Non-pigmented ciliary epithelial cell (primary cell): ENCODE measurements around the gene CORO7.
"Not testable (repeated sequence)": the region's sequence is repeated elsewhere in the genome, so short reads cannot be mapped to it uniquely, and the experiment has no call there.

Experiments
- DNase-seq: peaks from one replicate; pipeline ENCODE4 v3.0.0-alpha.2; 2010; ENCODE audit warnings: low read depth

The CORO7 gene

GRCh38 chr16:4402439-4403132, 13.8 kb downstream of the CORO7 start:
- no peak for DNase-seq

DNA sequence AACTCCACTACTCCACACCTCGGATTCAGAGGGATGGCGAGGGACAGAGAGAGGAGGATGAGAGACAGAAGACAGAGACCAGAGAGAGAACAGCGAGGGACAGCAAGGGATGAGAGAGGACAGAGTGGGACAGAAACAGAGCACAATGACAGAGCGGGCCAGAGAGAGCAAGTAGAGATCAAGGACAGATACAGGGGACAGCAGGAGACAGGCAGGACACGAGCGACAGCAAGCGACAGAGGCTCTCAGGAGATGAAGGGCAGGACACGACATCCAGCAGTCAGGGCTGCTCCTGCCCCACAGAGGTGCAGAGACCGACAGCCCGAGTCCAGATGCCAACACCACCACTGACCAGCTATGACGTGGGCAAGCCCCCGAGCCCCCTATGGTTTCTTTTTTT, 14.9 kb downstream of the CORO7 start:
- no peak for DNase-seq

- DNase-seq, result no peak
Measured at GRCh38 chr16:4401094-4401501, 15.3 kb downstream of the CORO7 start.

GRCh38 chr16:4399001-4399730, 17.2 kb downstream of the CORO7 start:
- DNase-seq, result no peak

GRCh38 chr16:4395055-4395726, 21.2 kb downstream of the CORO7 start:
- DNase-seq, result no peak

DNA sequence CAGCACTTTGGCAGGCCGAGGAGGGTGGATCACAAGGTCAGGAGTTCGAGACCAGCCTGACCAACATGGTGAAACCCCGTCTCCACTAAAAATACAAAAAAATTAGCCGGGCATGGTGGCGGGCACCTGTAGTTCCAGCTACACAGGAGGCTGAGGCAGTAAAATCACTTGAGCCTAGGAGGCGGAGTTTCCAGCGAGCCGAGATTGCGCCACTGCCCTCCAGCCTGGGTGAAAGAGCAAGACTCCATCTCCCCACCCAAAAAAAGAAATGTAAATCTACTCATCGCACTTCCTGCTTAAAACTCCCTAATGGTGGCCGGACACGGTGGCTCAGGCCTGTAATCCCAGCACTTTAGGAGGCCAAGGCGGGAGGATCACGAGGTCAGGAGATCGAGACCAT, 22.5 kb downstream of the CORO7 start:
- DNase-seq, result not testable (repeated sequence)

DNA sequence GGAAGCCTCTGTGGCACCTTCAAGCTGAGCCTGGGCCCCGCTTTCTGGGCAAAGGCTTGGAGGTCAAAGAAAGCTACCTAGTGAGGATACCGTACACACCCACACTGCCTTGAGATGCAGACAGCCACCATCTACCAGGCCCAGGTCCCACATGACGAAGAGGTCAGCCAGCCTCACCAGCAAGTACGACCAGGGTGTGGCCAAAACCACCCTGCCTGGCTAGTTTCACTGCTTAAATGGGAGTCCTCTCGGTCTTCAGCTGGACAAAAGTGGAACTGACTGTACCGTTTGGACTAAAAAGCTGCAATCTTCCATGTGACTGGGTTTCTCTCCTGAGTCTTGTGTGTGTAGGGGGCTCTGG, 23.2 kb downstream of the CORO7 start:
- no peak for DNase-seq

DNA sequence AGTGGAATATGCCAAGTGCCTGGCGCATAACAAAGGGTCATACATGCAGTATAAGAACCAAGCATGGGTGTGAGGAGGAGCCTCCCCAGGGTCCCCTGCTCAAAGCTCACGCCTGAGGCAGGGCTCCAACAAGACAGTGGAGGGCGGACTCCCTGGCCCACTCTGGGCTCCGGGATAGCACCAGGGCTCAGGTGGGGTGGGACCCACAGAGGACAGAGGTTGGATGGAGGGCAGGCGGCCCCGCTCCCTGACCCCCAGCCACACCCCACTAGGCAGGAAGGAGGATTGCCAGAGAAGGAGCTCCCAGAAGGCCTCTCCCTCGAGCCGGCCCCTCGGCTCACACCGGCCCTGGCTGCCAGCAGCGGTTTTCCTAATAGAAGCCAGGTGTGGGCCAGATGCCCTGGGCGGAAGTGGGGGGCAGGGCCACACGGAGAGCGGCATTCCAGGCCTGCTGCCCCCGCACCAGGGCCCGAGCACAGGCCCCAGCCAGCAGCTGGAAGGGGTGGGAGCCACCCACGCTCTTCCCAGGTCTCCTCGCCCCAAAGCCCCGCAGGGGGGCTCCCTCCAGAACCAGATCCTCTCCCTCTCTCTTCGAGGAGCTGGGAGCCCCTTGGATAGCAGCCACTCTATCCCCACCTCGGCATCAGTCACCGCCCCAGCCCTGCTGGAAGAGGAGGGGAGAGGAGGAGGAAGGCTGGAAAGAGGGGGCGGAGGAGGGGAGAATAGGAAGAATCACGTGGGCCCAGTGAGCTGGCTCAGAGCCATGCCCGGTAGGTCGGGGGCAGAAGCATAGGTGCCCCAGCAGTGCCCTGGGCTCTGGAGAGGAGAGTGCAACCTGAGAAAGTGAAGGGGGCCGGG, 23.8 kb downstream of the CORO7 start:
- DNase-seq, result no peak

GRCh38 chr16:4391631-4392381, 24.6 kb downstream of the CORO7 start:
- DNase-seq, result no peak

DNA sequence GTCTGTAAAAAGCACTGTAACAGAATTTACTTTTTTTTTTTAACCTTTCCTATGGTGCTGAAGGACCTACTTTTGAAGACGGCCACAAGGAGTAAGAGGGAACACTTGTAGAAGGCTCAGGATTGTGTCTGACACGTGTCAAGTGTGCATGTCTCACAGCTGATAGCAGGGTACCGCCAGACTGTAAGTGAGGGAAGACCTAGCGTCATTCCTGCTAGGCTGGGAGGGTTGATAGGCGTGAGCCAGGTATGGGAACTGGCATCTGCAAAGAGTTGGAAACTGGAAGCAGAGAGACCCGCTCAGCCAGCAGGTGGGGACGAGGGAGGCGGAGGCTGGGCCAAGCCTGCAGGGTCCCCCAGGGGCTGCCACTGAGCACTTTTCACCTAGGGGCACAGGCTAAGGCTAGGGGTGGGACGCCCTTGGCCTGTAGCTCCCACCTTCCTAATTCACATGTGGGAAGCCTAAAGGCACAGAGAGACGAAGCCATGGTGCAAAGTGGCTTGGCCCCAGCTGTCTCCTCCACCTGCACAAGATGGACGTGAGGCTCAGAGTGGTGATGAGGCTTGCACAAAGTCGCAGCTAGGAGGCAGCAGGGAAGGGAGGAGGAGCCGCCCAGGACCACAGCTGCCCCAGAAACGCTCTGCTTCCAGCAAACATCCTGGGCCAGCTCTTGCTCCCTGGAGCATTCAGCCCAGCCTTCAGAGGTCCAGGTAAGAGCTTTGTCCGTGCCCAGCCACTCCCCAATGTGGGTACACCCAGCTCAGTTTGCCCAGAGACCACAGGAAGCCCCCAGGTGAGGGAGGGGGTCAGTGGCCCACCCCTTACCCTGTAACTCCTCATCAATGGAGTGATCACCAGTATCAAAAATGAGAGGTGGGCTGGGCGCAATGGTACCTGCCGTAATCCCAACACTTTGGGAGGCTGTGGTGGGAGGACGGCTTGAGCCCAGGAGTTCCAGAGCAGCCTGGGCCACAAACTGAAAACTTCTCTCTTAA, 25.8 kb downstream of the CORO7 start:
- no peak for DNase-seq

DNA sequence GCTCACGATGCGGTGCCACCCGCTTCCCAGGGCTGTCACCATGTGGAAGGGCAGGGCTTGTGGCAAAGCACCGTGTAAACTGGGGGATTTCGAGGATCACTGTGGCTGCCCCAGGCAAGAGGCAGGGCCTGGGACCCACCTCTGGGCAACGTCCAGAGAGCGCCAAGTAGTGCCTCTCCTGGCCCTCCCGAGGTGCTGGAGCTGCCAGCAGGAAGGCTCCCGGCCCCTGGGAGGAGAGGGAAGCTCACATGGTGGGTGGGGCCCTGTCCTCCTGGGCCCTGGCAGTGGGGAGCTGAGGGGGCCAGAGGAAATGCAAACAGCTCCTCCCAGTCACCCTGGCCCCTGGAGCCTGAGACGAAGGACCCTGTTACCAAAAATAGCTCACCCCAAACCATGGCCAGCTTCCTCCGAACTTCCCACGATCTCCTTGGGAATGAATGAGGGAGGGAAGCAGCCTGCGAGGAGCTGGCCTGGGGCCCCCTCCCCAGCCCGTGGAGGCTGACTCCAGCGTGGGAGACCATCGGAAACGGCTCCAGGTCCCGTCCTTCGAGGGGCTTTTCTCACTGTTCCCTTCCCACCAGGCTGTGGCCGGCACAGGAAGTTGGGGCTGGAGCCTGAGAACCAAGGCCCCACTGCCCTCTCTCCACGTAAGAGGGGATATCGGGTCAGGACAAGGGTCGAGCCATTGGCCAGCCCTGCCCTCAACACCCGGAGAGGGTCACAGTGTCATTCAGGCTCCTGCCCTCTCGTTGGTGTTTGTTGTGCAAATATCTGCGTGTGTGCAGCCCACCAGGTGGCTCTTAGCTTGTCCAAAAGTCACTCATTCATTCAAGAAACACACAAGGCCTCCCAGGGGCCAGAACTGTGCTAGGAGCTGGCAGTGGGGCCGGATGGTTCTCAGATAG, 27.1 kb downstream of the CORO7 start:
- DNase-seq, result no peak

GRCh38 chr16:4388271-4389021, 27.9 kb downstream of the CORO7 start:
- DNase-seq, result no peak

DNA sequence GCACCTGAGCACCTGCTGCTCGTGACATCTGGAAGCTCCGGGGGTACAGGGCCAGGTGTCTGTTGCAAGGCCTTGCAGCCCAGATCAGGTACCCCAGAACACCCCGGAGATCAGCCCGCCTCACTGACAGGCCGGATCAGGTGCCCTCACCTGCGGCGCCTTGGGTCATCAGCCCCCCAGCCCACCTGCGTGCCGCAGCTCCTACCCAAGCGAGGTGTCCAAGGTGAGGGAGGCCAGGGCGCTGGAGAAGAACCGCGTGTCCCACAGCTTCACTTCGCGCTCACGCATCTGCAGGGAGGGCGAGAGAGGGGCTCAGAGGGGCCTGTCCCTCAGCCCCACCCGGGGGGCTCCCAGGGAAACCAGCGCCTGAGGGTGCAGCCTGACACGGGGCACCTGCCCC, 28.6 kb downstream of the CORO7 start:
- DNase-seq, result no peak

DNA sequence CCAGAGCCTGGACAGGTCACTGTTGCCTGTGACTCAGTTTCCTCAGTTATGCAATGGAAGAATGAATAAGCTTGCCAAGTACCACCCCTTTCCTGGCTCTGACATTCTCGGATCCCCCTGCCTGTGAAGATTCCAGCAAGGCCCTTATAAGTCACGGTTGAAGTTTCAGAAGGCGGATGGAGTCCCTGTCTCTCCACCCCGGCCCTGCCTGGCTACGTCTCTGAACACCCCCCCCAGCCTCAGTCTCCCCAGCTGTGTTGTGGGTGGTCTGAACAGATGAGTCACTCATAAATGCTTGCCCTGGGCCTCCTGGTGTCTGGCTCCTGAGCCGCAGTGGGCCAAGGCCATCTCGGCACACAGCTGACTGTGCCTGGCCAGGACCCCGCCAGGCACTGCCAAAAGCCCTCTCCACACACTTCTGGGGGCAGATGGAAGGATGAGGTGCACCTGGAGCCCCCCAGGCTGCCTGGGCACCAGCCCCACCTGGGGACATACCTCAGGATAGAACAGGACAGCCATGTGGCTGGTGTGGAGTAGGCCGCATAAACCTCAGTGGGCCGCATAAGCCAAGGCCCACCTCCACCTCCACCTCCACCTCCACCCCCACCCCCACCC, 29.3 kb downstream of the CORO7 start:
- no peak for DNase-seq

- no peak for DNase-seq
Measured at GRCh38 chr16:4386451-4386805, 30.0 kb downstream of the CORO7 start.

DNA sequence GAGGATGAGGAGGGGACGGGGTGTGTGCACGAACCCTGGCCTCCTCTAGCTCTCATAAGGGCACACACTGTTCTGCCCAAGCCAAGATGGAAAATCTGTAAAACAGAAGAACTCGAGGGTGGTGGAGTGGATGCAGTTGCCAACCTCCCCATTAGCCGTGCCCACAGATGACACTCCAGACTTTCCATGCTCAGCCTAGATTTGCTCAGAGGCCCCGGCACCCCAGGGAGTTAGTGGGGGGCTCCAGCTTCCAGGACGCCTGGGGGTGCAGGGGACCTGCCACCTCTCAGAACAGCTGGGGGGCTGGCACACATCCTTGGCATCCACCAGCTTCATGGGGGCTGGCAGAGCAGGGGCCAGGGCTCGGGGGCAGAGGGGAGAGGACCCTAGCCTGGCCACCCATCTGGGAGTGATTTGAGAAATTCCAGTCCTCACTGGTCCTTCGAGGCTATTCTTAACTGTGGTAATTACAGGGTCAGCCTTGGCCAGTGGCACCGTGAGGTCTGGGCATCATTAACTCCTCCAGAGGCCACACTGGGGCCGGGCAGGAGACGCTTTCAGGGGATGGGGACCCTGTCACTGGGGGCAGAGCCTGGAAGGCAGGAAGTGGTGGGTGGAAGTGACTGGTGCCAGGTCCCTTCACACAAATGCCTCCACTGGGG, 30.5 kb downstream of the CORO7 start:
- no peak for DNase-seq

GRCh38 chr16:4385066-4385788, 31.2 kb downstream of the CORO7 start:
- DNase-seq, result no peak
